Panc1 (cell line): Measurements from ENCODE around the gene RPL19. TPM values are rescaled to one million over a fixed set of nuclear protein-coding genes. Genes with fewer than 3 reads are reported as not detected.

ENCODE experiments used
- ATAC-seq: fragments of 200-7000 bp; cut with Tn5 transposase; 2 replicates; pipeline ENCODE4 v1.9.1; 2020; ENCODE audit warnings: mild to moderate bottlenecking, moderate library complexity
- BruUV-seq: library from RNA; stranded (reverse); fragments of 400-500 nt; replicated peaks from 2 replicates; lab custom pipeline; 2021; lab: Mats Ljungman, UMichigan
- CTCF ChIA-PET: fragments of 300-600 bp; sonication (Branson Sonifier 250); formaldehyde crosslinking; loops from one replicate; lab custom pipeline; 2022; ENCODE audit warnings: antibody characterized with exemption; lab: Charles Lee
- POLR2A ChIA-PET: fragments of 300-600 bp; sonication (Branson Sonifier 250); formaldehyde crosslinking; loops from one replicate; lab custom pipeline; 2022; ENCODE audit warnings: antibody characterized with exemption; lab: Charles Lee
- DNase-seq: peaks from one replicate; pipeline ENCODE4 v3.0.0-alpha.2; 2010; ENCODE audit warnings: low read depth, low spot score
- H3K27ac ChIP-seq: 2 replicates; pipeline ENCODE4 v1.5.1; 2011; ENCODE audit warnings: mild to moderate bottlenecking, low read length, inconsistent platforms
- H3K27me3 ChIP-seq: fragments of 200-500 bp; sonication (Bioruptor generic); 2 replicates; pipeline ENCODE4 v1.6.0; 2014; ENCODE audit warnings: low read length, inconsistent platforms; ENCODE audit not compliant: control insufficient read depth, insufficient read depth
- H3K36me3 ChIP-seq: fragments of 200-500 bp; sonication (Bioruptor generic); 2 replicates; pipeline ENCODE4 v1.5.1; 2014; ENCODE audit warnings: inconsistent platforms, mild to moderate bottlenecking, low read length, moderate library complexity; ENCODE audit not compliant: control insufficient read depth, insufficient read depth
- H3K4me1 ChIP-seq: 2 replicates; pipeline ENCODE4 v1.5.1; 2011; ENCODE audit warnings: inconsistent platforms, mild to moderate bottlenecking, low read length, moderate library complexity; ENCODE audit not compliant: control insufficient read depth, insufficient read depth
- H3K4me3 ChIP-seq, 2 experiments: 2 replicates each; pipeline ENCODE4 v1.5.1; 2011 to 2012; ENCODE audit warnings: low read depth in 2 of 2, low read length in 2 of 2, mild to moderate bottlenecking in 2 of 2, inconsistent platforms in 1 of 2, moderate library complexity in 1 of 2
- H3K9me3 ChIP-seq: fragments of 200-500 bp; sonication (Bioruptor generic); 2 replicates; pipeline ENCODE4 v1.5.1; 2014; ENCODE audit warnings: low read depth, mild to moderate bottlenecking, inconsistent platforms, low read length, moderate library complexity; ENCODE audit not compliant: control insufficient read depth, insufficient read depth
- CTCF ChIP-seq: fragments of 450-650 bp; IDR thresholded peaks from 2 replicates; pipeline ENCODE4 v1.5.1; 2017; ENCODE audit warnings: mild to moderate bottlenecking
- POLR2AphosphoS5 ChIP-seq: IDR thresholded peaks from 2 replicates; pipeline ENCODE4 v1.6.1; 2012; ENCODE audit warnings: mild to moderate bottlenecking, low read depth, low read length, moderate library complexity
- SIN3A ChIP-seq: IDR thresholded peaks from 2 replicates; pipeline ENCODE4 v1.6.1; 2012; ENCODE audit warnings: low read depth, mild to moderate bottlenecking, low read length, moderate library complexity, borderline replicate concordance; ENCODE audit not compliant: insufficient read depth
- TCF7L2 ChIP-seq: IDR thresholded peaks from 2 replicates; pipeline ENCODE4 v1.6.1; 2011; ENCODE audit warnings: mild to moderate bottlenecking, low read depth, low read length, inconsistent platforms
- in situ Hi-C: cut with HindIII; loops from 2 replicates; pipeline ENCODE4 v1.10.0; 2016; ENCODE audit warnings: low sequenced_read_pairs, low pct_unique_long_range_greater_than_20kb
- intact Hi-C: fragments of 100-400 bp; cut with micrococcal nuclease; formaldehyde crosslinking; loops from one replicate; pipeline ENCODE4 v1.10.0; 2022; ENCODE audit not compliant: unreplicated experiment
- total RNA-seq: library from RNA; stranded (reverse); gene quantifications from one replicate; pipeline ENCODE4 v1.2.1, GENCODE V29; 2021; ENCODE audit not compliant: unreplicated experiment
- TF ChIP-seq, protein P1 (sequence below), 2 experiments: IDR thresholded peaks; 2 replicates each; pipeline ENCODE4 v1.6.1; 2011 to 2012; ENCODE audit warnings: low read depth in 2 of 2, control low read depth in 1 of 2, low read length in 1 of 2, mild to moderate bottlenecking in 1 of 2, moderate library complexity in 1 of 2; ENCODE audit not compliant: insufficient read depth in 1 of 2

The RPL19 gene
- total RNA-seq, 1 experiment from 2014 or later: 971 TPM

- intact Hi-C loops: no loop called here
- Histone ChIP-seq H3K9me3 (no peaks in the 10 kb centered on the region), H3K27ac (no peak overlapping the region), H3K27me3 (no peaks in the 10 kb centered on the region), H3K4me1 (no peaks in the 10 kb centered on the region), H3K36me3 (no peaks in the 10 kb centered on the region), H3K4me3 (no peak overlapping the region)
- ChIA-PET POLR2A (no interaction called here), CTCF (interaction anchor here (0.6 to 1.5 kb wide), 4 partner anchors 15 to 72 kb away, joined by 3 to 9 read pairs (median 4); no protein-coding TSS in a partner anchor)
- no peak for TF ChIP-seq POLR2AphosphoS5
- TF ChIP-seq, protein P1, sequence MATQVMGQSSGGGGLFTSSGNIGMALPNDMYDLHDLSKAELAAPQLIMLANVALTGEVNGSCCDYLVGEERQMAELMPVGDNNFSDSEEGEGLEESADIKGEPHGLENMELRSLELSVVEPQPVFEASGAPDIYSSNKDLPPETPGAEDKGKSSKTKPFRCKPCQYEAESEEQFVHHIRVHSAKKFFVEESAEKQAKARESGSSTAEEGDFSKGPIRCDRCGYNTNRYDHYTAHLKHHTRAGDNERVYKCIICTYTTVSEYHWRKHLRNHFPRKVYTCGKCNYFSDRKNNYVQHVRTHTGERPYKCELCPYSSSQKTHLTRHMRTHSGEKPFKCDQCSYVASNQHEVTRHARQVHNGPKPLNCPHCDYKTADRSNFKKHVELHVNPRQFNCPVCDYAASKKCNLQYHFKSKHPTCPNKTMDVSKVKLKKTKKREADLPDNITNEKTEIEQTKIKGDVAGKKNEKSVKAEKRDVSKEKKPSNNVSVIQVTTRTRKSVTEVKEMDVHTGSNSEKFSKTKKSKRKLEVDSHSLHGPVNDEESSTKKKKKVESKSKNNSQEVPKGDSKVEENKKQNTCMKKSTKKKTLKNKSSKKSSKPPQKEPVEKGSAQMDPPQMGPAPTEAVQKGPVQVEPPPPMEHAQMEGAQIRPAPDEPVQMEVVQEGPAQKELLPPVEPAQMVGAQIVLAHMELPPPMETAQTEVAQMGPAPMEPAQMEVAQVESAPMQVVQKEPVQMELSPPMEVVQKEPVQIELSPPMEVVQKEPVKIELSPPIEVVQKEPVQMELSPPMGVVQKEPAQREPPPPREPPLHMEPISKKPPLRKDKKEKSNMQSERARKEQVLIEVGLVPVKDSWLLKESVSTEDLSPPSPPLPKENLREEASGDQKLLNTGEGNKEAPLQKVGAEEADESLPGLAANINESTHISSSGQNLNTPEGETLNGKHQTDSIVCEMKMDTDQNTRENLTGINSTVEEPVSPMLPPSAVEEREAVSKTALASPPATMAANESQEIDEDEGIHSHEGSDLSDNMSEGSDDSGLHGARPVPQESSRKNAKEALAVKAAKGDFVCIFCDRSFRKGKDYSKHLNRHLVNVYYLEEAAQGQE (IDR thresholded peaks at IDR 0.05; ENCODE audit: insufficient read depth in 1 of 2, low read depth in 2 of 2, low read length in 1 of 2): no peak
- TF ChIP-seq CTCF: no peak
- no peak for TF ChIP-seq TCF7L2
- in situ Hi-C loops: no loop called here
- BruUV-seq: no TSS peak
- DNase-seq: no peak
- ATAC-seq: no peak
These were observed 17.8 kb downstream of the RPL19 start for GRCh38 chr17:39217734-39218369.

DNA sequence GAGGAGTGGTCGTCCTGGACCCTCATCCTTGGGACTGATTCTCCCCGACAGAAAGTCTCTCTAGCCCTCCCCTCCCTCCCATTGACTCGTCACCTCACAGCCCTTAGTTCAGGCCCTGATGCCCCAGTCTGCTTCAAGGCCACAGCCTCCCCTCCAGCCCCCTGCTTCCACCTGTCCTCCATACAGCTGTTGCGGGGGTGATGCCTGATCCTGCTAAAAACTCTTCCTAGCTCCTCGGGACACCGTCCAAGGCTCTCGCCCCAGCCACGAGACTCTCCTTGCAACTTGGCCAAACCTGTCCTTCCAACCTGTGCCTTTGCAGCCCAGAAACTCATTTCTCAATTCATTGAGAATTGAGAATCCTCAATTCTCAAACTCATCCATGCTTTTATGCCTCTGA is 18.8 kb downstream of the RPL19 start:
- no peaks in the 10 kb centered on the region for H3K9me3 ChIP-seq
- no peaks in the 10 kb centered on the region for H3K36me3 ChIP-seq
- no peak overlapping the region for H3K4me3 ChIP-seq
- CTCF ChIA-PET: interaction anchor here (0.8 to 1.5 kb wide), 2 partner anchors 14 to 16 kb away, joined by 8 to 9 read pairs; no protein-coding TSS in a partner anchor
- H3K27me3 ChIP-seq: no peaks in the 10 kb centered on the region
- H3K4me1 ChIP-seq: no peaks in the 10 kb centered on the region
- ATAC-seq (no peak), DNase-seq (no peak)
- no peak overlapping the region for H3K27ac ChIP-seq
- TF ChIP-seq SIN3A: no peak
- TF ChIP-seq POLR2AphosphoS5: no peak
- TF ChIP-seq, protein P1 (IDR thresholded peaks at IDR 0.05; ENCODE audit: insufficient read depth in 1 of 2, low read depth in 2 of 2, low read length in 1 of 2): no peak
- no peak for TF ChIP-seq TCF7L2
- TF ChIP-seq CTCF: no peak
- intact Hi-C loops (no loop called here), in situ Hi-C loops (no loop called here)
- BruUV-seq: no TSS peak
- POLR2A ChIA-PET: no interaction called here
